Skeletal muscle tissue (tissue), 4 donors: ENCODE measurements around the gene KRT38. TPM values are rescaled to one million over a fixed set of nuclear protein-coding genes. Genes with fewer than 3 reads are reported as not detected.

Experiments
- H3K27ac ChIP-seq: one replicate; pipeline ENCODE4 v1.7.0; 2013; ENCODE audit warnings: mild to moderate bottlenecking, low read depth, low read length, inconsistent platforms
- H3K27me3 ChIP-seq, 3 donors: one replicate each; pipeline ENCODE4 v1.7.0; 2013; ENCODE audit warnings: low read length in 3 of 3; ENCODE audit not compliant: control insufficient read depth in 3 of 3, insufficient read depth in 3 of 3
- H3K36me3 ChIP-seq, 3 donors: one replicate each; pipeline ENCODE4 v1.7.0; 2013; ENCODE audit warnings: low read length in 3 of 3; ENCODE audit not compliant: control insufficient read depth in 3 of 3, insufficient read depth in 3 of 3
- H3K4me1 ChIP-seq, 3 donors: one replicate each; pipeline ENCODE4 v1.7.0; 2013; ENCODE audit warnings: low read length in 3 of 3, mild to moderate bottlenecking in 3 of 3; ENCODE audit not compliant: control insufficient read depth in 3 of 3, insufficient read depth in 3 of 3
- H3K4me3 ChIP-seq, 3 donors: one replicate each; pipeline ENCODE4 v1.7.0; 2013; ENCODE audit warnings: low read length in 3 of 3
- H3K9ac ChIP-seq, 3 donors: one replicate each; pipeline ENCODE4 v1.7.0; 2013; ENCODE audit warnings: low read length in 3 of 3, mild to moderate bottlenecking in 3 of 3, moderate library complexity in 2 of 3, low read depth in 1 of 3
- H3K9me3 ChIP-seq, 3 donors: one replicate each; pipeline ENCODE4 v1.7.0; 2013; ENCODE audit warnings: low read length in 3 of 3; ENCODE audit not compliant: control insufficient read depth in 3 of 3
- total RNA-seq: library from RNA; depleted of rRNA; stranded (reverse); fragments of >200 nt; gene quantifications from one replicate; pipeline ENCODE4 v1.2.3, GENCODE V29; 2014
- donor health status: Osteomylitis.

KRT38 gene
- total RNA-seq = not detected

DNA sequence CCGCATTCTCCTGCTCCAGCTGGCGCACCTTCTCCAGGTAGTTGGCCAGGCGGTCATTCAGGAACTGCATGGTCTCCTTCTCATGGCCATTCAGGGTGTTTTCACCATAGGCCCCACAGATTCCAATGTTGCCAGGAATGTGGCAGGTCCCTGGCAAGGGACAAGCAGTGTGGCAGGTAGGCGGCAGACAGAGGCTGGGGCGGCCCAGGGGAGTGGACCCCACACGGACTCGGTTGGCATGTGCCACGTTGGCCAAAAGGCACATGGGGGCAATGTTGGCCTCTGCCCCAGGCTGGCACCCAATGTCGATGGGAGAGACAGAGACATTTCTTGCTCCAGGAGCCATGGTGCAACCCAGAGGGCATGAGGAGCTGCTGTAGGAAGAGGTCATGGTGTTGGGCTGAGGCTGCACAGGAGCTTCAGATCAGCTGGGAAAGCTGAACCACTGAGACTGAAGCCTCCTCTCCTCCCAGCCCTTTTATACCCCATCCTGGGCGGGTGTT is at the start of gene KRT38:
TSS of gene KRT38 (minus strand) at position 453 of the 503 bp plus-strand sequence. CDS start at position 391, 62 bp downstream.
- H3K9ac ChIP-seq = no peak within 1 kb of the TSS
- no peaks in the 10 kb centered on the region for H3K36me3 ChIP-seq
- no peaks in the 10 kb centered on the region for H3K4me1 ChIP-seq
- H3K9me3 ChIP-seq = no peaks in the 10 kb centered on the region
- H3K27me3 ChIP-seq = peaks cover 3 to 11% (median 3%) of the 10 kb centered on the region in 3 donors
- H3K27ac ChIP-seq = no peak within 1 kb of the TSS
- H3K4me3 ChIP-seq = no peak within 1 kb of the TSS

DNA sequence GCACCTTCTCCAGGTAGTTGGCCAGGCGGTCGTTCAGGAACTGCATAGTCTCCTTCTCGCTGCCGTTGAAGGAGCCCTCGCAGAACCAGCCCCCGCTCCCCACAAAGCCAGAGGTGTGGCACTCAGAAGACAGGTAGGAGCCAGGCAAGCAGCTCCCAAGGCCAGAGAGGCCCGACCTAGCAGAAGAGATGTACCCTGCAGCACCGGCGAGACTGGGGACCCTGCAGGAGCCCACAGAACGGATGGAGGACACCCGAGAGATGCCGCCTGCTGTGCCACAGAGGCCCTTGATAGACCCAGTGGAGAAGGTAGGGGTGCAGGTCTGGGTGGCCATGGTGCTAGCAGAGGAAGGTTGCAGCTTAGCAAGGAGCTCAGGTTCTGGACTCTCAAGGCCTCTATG is 48.7 kb upstream of the KRT38 start, which contains the start of gene KRT36:
TSS of gene KRT36 (minus strand) at position 380 of the 400 bp plus-strand sequence. CDS start at position 334, 46 bp downstream.
- Histone ChIP-seq H3K9me3 (no peaks in the 10 kb centered on the region), H3K36me3 (no peaks in the 10 kb centered on the region), H3K4me1 (peaks cover 6 to 13% (median 10%) of the 10 kb centered on the region in 3 donors), H3K4me3 (no peak within 1 kb of the TSS), H3K9ac (no peak within 1 kb of the TSS), H3K27ac (no peak within 1 kb of the TSS), H3K27me3 (peaks cover 0 to 15% (median 4%) of the 10 kb centered on the region in 3 donors)

- no peaks in the 10 kb centered on the region for H3K36me3 ChIP-seq
- H3K4me3 ChIP-seq = no peak overlapping the region
- H3K4me1 ChIP-seq = no peaks in the 10 kb centered on the region
- no peak overlapping the region for H3K9ac ChIP-seq
- no peaks in the 10 kb centered on the region for H3K9me3 ChIP-seq
- H3K27ac ChIP-seq = no peak overlapping the region
- H3K27me3 ChIP-seq = peaks cover 0 to 19% (median 4%) of the 10 kb centered on the region in 3 donors
Observed at GRCh38 chr17:41486809-41487530, 46.2 kb upstream of the KRT38 start.

DNA sequence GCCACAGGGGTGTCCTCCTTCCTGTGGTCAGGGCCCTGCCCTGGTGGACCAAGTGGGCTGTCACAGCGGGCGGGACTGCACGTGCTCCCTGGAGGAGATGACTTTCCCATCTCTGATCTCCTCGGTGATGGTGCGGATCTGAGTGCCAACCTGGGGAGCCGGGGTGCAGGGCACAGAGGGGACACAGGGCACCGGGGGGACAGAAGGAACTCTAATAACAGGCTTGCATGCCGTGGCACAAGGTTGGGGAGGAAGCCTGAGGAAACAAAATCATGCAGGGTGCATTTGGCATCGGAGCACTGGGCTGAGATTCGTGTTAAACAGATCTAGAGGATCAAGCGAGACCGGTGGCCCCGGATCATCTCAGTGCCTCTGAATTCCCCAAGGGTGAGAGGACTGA is 45.5 kb upstream of the KRT38 start:
- H3K4me3 ChIP-seq = no peak overlapping the region
- H3K27ac ChIP-seq = no peak overlapping the region
- no peaks in the 10 kb centered on the region for H3K36me3 ChIP-seq
- peaks cover 0 to 19% (median 4%) of the 10 kb centered on the region in 3 donors for H3K27me3 ChIP-seq
- no peaks in the 10 kb centered on the region for H3K9me3 ChIP-seq
- H3K4me1 ChIP-seq = no peaks in the 10 kb centered on the region
- H3K9ac ChIP-seq = no peak overlapping the region

DNA sequence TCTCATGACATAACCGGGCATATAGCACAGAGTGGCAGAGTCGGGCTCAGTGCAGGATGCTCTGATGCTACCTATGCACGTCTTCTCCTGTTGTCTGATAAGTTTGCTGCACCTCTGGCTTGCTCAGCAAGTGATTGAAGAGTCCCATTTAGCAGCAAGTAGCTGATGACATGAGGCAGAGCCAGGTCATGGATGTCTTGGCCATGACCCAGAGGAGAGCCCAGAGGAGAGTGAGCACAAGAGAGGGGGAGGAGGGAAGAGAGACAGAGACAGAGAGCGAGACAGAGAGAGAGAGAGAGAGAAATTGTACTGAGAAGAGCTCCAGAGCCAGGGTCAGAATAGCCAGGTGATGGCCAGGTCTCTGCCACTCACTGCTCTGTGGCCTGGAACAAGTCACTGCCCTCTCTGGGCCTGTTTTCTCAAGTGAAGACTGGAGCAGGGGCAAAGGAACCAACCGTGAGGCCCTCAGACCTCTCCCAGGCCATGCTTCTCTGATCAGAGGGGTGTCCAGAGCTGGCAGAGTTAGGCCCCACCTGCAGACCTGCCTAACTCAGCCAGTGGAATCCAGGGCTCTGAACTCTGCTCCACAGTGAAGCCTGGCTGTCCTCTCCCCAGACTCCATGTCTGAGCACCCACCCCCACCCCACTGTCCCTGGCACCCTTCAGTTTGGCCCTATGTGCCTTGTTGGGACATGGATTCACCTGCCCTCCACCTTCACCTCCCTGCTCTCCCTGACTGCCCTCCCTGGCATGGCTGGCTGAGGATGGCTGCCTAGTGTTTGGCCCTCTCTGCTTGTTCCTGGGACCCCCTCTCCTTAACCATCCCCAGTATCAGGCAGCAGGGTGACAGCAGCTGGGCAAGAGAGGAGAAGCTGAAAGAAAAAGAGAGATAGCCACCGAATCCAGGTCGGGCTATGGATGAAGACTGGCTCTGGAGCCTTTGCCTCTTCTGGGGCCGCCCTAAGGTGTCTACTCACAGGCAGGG is 44.4 kb upstream of the KRT38 start:
- Histone ChIP-seq H3K36me3 (no peaks in the 10 kb centered on the region), H3K9me3 (no peaks in the 10 kb centered on the region), H3K4me1 (no peaks in the 10 kb centered on the region), H3K27ac (no peak overlapping the region), H3K9ac (no peak overlapping the region), H3K4me3 (no peak overlapping the region), H3K27me3 (peaks cover 0 to 19% (median 4%) of the 10 kb centered on the region in 3 donors)

GRCh38 chr17:41483991-41484826 is 43.4 kb upstream of the KRT38 start:
- Histone ChIP-seq H3K4me3 (no peak overlapping the region), H3K4me1 (no peaks in the 10 kb centered on the region), H3K27ac (no peak overlapping the region), H3K36me3 (no peaks in the 10 kb centered on the region), H3K27me3 (peaks cover 0 to 19% (median 4%) of the 10 kb centered on the region in 3 donors), H3K9me3 (no peaks in the 10 kb centered on the region), H3K9ac (no peak overlapping the region)

DNA sequence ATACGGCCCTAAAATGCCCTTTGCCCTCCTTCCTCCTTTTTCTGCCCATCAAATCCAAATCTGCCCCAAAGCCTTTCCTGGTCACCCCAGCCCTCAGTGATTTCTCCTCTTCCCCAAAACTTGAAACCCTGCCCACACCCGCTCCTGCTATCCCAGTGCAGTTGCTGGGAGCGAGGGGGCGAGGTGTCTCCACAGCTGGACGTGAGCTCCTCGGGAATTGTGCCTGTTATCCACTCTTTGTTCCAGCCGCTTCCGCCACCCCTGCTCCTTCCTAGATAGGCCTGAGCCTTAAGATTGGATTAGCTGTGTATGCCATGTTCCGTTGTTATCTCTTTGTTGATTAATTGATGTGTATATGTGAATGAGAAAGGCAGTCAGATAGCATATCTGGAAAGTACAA is 42.7 kb upstream of the KRT38 start:
- no peak overlapping the region for H3K9ac ChIP-seq
- no peak overlapping the region for H3K27ac ChIP-seq
- peaks cover 0 to 17% (median under 1%) of the 10 kb centered on the region in 3 donors for H3K27me3 ChIP-seq
- no peak overlapping the region for H3K4me3 ChIP-seq
- H3K4me1 ChIP-seq = no peaks in the 10 kb centered on the region
- H3K9me3 ChIP-seq = no peaks in the 10 kb centered on the region
- H3K36me3 ChIP-seq = no peaks in the 10 kb centered on the region

DNA sequence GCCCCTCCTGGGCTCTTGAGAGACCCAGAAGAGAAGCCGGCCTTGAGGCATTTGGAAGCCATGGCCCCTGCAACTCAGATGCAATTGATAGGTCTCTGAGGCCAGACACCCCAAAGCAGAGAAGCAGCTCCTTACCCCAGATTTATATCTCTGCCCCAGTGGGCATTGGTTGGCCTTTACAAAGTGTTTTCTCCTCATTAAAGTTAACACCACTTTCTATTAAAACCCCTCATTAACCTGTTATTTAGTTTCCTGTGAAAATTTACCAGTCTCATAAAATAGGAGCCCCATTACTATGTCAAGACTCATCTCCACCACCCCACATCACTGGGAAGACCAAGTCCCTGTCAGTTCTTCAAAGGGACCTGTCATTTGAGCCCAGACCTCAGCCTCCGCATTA is 40.3 kb upstream of the KRT38 start, which contains the start of gene KRT35:
TSS of gene KRT35 (minus strand) at position 116 of the 400 bp plus-strand sequence. CDS start at position 62, 54 bp downstream.
- H3K9ac ChIP-seq = no peak within 1 kb of the TSS
- H3K36me3 ChIP-seq = no peaks in the 10 kb centered on the region
- H3K27ac ChIP-seq = no peak within 1 kb of the TSS
- H3K4me3 ChIP-seq = no peak within 1 kb of the TSS
- no peaks in the 10 kb centered on the region for H3K4me1 ChIP-seq
- no peaks in the 10 kb centered on the region for H3K9me3 ChIP-seq
- H3K27me3 ChIP-seq = peaks cover 0 to 4% (median 0%) of the 10 kb centered on the region in 3 donors

- Histone ChIP-seq H3K9ac (no peak overlapping the region), H3K9me3 (no peaks in the 10 kb centered on the region), H3K36me3 (no peaks in the 10 kb centered on the region), H3K4me1 (no peaks in the 10 kb centered on the region), H3K27me3 (peaks cover 0 to 4% (median 0%) of the 10 kb centered on the region in 3 donors), H3K4me3 (no peak overlapping the region), H3K27ac (no peak overlapping the region)
Observed at GRCh38 chr17:41480581-41480980, 39.8 kb upstream of the KRT38 start.
